ENCODE measurements around the gene PPBP. TPM values are rescaled to one million over a fixed set of nuclear protein-coding genes. Genes with fewer than 3 reads are reported as not detected.

Gene PPBP
- polyA plus RNA-seq, 1 donor from 2014 or later: not detected

- H3K9me3 ChIP-seq (ENCODE audit: low read length): no peaks in the 10 kb centered on the region
- no peaks in the 10 kb centered on the region for H3K27me3 ChIP-seq (ENCODE audit: insufficient read depth, low read depth, low read length)
- H3K79me2 ChIP-seq (replicated peaks; ENCODE audit: insufficient read depth, low read length): no peaks in the 10 kb centered on the region
- no peak overlapping the region for H3K4me3 ChIP-seq (ENCODE audit: low read length)
- no peak overlapping the region for H3K27ac ChIP-seq (ENCODE audit: low read length)
- H4K20me1 ChIP-seq (ENCODE audit: insufficient read depth): no peaks in the 10 kb centered on the region
- H2AFZ ChIP-seq (ENCODE audit: low read depth, low read length): no peak overlapping the region
- H3K9me2 ChIP-seq (ENCODE audit: insufficient read depth, low read length): no peaks in the 10 kb centered on the region
- H3K36me3 ChIP-seq (ENCODE audit: insufficient read depth, low read length): no peaks in the 10 kb centered on the region
- H3K9ac ChIP-seq (ENCODE audit: low read length): no peak overlapping the region
- H3F3A ChIP-seq (ENCODE audit: insufficient read depth, low read length, poor library complexity, severe bottlenecking): no peaks in the 10 kb centered on the region
- no peak for TF ChIP-seq POLR2AphosphoS5 (IDR thresholded peaks at IDR 0.05)
- no peak overlapping the region for H3K4me2 ChIP-seq (ENCODE audit: low read length)
Measured at GRCh38 chr4:74018771-74019170, 30.8 kb upstream of the PPBP start.

GRCh38 chr4:74018116-74018515 is 30.1 kb upstream of the PPBP start:
- Histone ChIP-seq H2AFZ (ENCODE audit: low read depth, low read length) (no peak overlapping the region), H3K4me3 (ENCODE audit: low read length) (no peak overlapping the region), H3K4me2 (ENCODE audit: low read length) (no peak overlapping the region), H3K9ac (ENCODE audit: low read length) (no peak overlapping the region), H3K9me3 (ENCODE audit: low read length) (no peaks in the 10 kb centered on the region), H3K27ac (ENCODE audit: low read length) (no peak overlapping the region), H3K36me3 (ENCODE audit: insufficient read depth, low read length) (no peaks in the 10 kb centered on the region), H4K20me1 (ENCODE audit: insufficient read depth) (no peaks in the 10 kb centered on the region), H3K27me3 (ENCODE audit: insufficient read depth, low read depth, low read length) (no peaks in the 10 kb centered on the region), H3F3A (ENCODE audit: insufficient read depth, low read length, poor library complexity, severe bottlenecking) (no peaks in the 10 kb centered on the region), H3K79me2 (replicated peaks; ENCODE audit: insufficient read depth, low read length) (no peaks in the 10 kb centered on the region), H3K9me2 (ENCODE audit: insufficient read depth, low read length) (no peaks in the 10 kb centered on the region)
- TF ChIP-seq TAF1 (IDR thresholded peaks at IDR 0.05; ENCODE audit: low read depth): no peak
- TF ChIP-seq REST (IDR thresholded peaks at IDR 0.05; ENCODE audit: borderline replicate concordance): no peak
- TF ChIP-seq RAD21 (conservative IDR thresholded peaks at IDR 0.05): no peak
- TF ChIP-seq SMC3 (conservative IDR thresholded peaks at IDR 0.05; ENCODE audit: poor library complexity): no peak
- no peak for TF ChIP-seq MXI1 (conservative IDR thresholded peaks at IDR 0.05; ENCODE audit: poor library complexity, severe bottlenecking)

- TF ChIP-seq EP300 (conservative IDR thresholded peaks at IDR 0.05; ENCODE audit: poor library complexity, severe bottlenecking) (no peak), SMC3 (conservative IDR thresholded peaks at IDR 0.05; ENCODE audit: poor library complexity) (no peak), RAD21 (conservative IDR thresholded peaks at IDR 0.05) (no peak), TAF1 (IDR thresholded peaks at IDR 0.05; ENCODE audit: low read depth) (no peak), MXI1 (conservative IDR thresholded peaks at IDR 0.05; ENCODE audit: poor library complexity, severe bottlenecking) (no peak), CTCF (IDR thresholded peaks at IDR 0.05; ENCODE audit: poor library complexity, severe bottlenecking) (no peak), REST (IDR thresholded peaks at IDR 0.05; ENCODE audit: borderline replicate concordance) (no peak), POLR2AphosphoS5 (IDR thresholded peaks at IDR 0.05) (no peak), EZH2 (IDR thresholded peaks at IDR 0.05; ENCODE audit: borderline replicate concordance, insufficient read depth, low read length, poor library complexity, severe bottlenecking) (no peak)
- Histone ChIP-seq H3K4me3 (ENCODE audit: low read length) (no peak overlapping the region), H3K4me2 (ENCODE audit: low read length) (no peak overlapping the region)
Measured at GRCh38 chr4:74016068-74016467, 28.1 kb upstream of the PPBP start.

More at GRCh38 chr4:74016068-74016467, 28.1 kb upstream of the PPBP start:
- Histone ChIP-seq H3K36me3 (ENCODE audit: insufficient read depth, low read length) (no peaks in the 10 kb centered on the region), H4K20me1 (ENCODE audit: insufficient read depth) (no peaks in the 10 kb centered on the region), H3K79me2 (replicated peaks; ENCODE audit: insufficient read depth, low read length) (no peaks in the 10 kb centered on the region), H3K9ac (ENCODE audit: low read length) (no peak overlapping the region), H3K9me2 (ENCODE audit: insufficient read depth, low read length) (no peaks in the 10 kb centered on the region), H2AFZ (ENCODE audit: low read depth, low read length) (no peak overlapping the region), H3K27ac (ENCODE audit: low read length) (no peak overlapping the region), H3K9me3 (ENCODE audit: low read length) (no peaks in the 10 kb centered on the region), H3F3A (ENCODE audit: insufficient read depth, low read length, poor library complexity, severe bottlenecking) (no peaks in the 10 kb centered on the region), H3K27me3 (ENCODE audit: insufficient read depth, low read depth, low read length) (no peaks in the 10 kb centered on the region)
